ENCODE data around the gene LRRC46. TPM values are rescaled to one million over a fixed set of nuclear protein-coding genes. Genes with fewer than 3 reads are reported as not detected.

The LRRC46 gene
- total RNA-seq, 1 experiment from 2014 or later, result 0.31 TPM

DNA sequence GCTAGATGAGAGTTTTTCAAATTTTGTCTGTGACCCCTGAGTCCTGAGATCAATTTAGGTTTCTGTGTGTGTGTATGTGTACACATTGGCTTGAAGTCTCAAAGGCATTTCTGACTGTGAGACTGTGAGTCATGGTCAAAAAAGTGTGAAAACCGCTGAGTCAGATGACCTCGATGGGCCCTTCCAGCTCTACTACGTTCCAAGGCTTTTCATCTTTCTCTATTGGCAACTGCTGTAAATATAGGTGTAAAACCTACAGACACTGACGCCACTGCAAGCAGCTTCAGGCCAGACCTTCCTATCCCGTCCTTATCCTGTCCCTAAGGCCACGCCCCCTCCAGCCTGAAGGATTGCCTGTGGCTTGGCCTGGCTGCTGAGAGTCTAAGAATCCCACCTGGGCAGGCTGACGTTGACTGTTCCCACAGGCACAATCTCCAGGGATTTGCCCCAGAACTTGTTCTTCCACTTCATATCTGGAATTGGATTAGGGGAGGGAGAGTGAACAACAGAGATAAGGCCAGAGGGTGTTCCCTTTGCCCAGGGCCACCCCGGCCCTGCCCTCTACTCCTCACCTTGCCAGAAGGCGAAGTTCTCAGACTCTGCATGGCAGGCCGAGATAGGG, 21.2 kb upstream of the LRRC46 start:
- no peak overlapping the region for H3K4ac ChIP-seq (ENCODE audit: low read depth, low read length)
- no peaks in the 10 kb centered on the region for H3K79me2 ChIP-seq (ENCODE audit: insufficient read depth, low read length)
- H2AFZ ChIP-seq (ENCODE audit: low read length), result no peak overlapping the region
- H2BK12ac ChIP-seq (ENCODE audit: insufficient read length, low read depth, low read length), result no peak overlapping the region
- peaks cover 0 to 20% (median 4%) of the 10 kb centered on the region in 3 experiments; a peak in 6 of 7 replicates for H3K36me3 Mint-ChIP-seq (ENCODE audit: insufficient read depth in 1 of 3, low read depth in 3 of 3)
- no peaks in the 10 kb centered on the region; a peak in 1 of 5 replicates for H3K9me3 Mint-ChIP-seq
- no peak overlapping the region for H3K27ac ChIP-seq (ENCODE audit: insufficient read length, low read depth, low read length)
- H4K8ac ChIP-seq (replicated peaks; ENCODE audit: insufficient read length, low read depth, low read length), result no peak overlapping the region
- H3K4me1 ChIP-seq (ENCODE audit: insufficient read depth, low read length), result no peaks in the 10 kb centered on the region
- H2AK5ac ChIP-seq (ENCODE audit: insufficient read length, low read length), result no peak overlapping the region
- H4K5ac ChIP-seq (ENCODE audit: insufficient read length, low read depth, low read length), result no peak overlapping the region
- no peaks in the 10 kb centered on the region for H3K23me2 ChIP-seq (ENCODE audit: insufficient read length, low read depth, low read length, poor library complexity, severe bottlenecking)
- H3K9ac ChIP-seq (ENCODE audit: extremely low read depth, insufficient read length, low read length), result no peak overlapping the region
- no peak overlapping the region for H2BK20ac ChIP-seq (ENCODE audit: low read depth, low read length, poor library complexity, severe bottlenecking)
- no peak overlapping the region for H2BK120ac ChIP-seq (ENCODE audit: low read depth, low read length, poor library complexity, severe bottlenecking)
- H3K18ac ChIP-seq (ENCODE audit: insufficient read length, low read depth, low read length), result no peak overlapping the region
- no peaks in the 10 kb centered on the region for H3K9me3 ChIP-seq (ENCODE audit: control insufficient read depth, low read depth, low read length)
- H3T11ph ChIP-seq (ENCODE audit: low read length), result no peak overlapping the region
- no peaks in the 10 kb centered on the region for H3K27me3 ChIP-seq (ENCODE audit: insufficient read depth, low read length)
- no CpG with 5 or more reads among the region's 10 CpGs for WGBS (ENCODE audit: extremely low coverage, insufficient read length, low lambda C conversion rate)
- no peak overlapping the region for H3K4me3 Mint-ChIP-seq
- H3K4me1 Mint-ChIP-seq, result peaks cover 6 to 7% of the 10 kb centered on the region in 2 experiments; a peak in 3 of 4 replicates
- H3K27me3 Mint-ChIP-seq (ENCODE audit: low read depth), result no peaks in the 10 kb centered on the region
- no peaks in the 10 kb centered on the region for H3K79me1 ChIP-seq (ENCODE audit: insufficient read depth, low read depth, low read length, poor library complexity, severe bottlenecking)
- no peak overlapping the region for H2BK5ac ChIP-seq (ENCODE audit: insufficient read length, low read length)
- H4K91ac ChIP-seq (ENCODE audit: insufficient read length, low read depth, low read length), result no peak overlapping the region
- TF ChIP-seq, protein P1, sequence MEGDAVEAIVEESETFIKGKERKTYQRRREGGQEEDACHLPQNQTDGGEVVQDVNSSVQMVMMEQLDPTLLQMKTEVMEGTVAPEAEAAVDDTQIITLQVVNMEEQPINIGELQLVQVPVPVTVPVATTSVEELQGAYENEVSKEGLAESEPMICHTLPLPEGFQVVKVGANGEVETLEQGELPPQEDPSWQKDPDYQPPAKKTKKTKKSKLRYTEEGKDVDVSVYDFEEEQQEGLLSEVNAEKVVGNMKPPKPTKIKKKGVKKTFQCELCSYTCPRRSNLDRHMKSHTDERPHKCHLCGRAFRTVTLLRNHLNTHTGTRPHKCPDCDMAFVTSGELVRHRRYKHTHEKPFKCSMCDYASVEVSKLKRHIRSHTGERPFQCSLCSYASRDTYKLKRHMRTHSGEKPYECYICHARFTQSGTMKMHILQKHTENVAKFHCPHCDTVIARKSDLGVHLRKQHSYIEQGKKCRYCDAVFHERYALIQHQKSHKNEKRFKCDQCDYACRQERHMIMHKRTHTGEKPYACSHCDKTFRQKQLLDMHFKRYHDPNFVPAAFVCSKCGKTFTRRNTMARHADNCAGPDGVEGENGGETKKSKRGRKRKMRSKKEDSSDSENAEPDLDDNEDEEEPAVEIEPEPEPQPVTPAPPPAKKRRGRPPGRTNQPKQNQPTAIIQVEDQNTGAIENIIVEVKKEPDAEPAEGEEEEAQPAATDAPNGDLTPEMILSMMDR (conservative IDR thresholded peaks at IDR 0.05), result no peak
- H3K56ac ChIP-seq (ENCODE audit: insufficient read length, low read depth, low read length), result no peak overlapping the region
- peak; percentile 73 for DNase-seq
- no peak overlapping the region for H2BK15ac ChIP-seq (ENCODE audit: low read depth, low read length)
- peak overlapping the region in 2 of 3 experiments; percentile 30 to 80; a peak in 2 of 7 replicates for H3K27ac Mint-ChIP-seq
- H4K20me1 ChIP-seq (ENCODE audit: control insufficient read depth, insufficient read depth, insufficient read length), result no peaks in the 10 kb centered on the region
- no peak overlapping the region for H3K4me2 ChIP-seq (ENCODE audit: insufficient read depth, insufficient read length, low read length)
- no peak overlapping the region for H3K23ac ChIP-seq (ENCODE audit: insufficient read length, low read depth, low read length)
- H3K14ac ChIP-seq (ENCODE audit: insufficient read depth, low read length), result no peak overlapping the region

All from H9 (cell line).